HG03378 (cell line): ENCODE measurements around the gene PSMF1.

Experiments
- ATAC-seq: cut with Tn5 transposase; IDR thresholded peaks from one replicate; pipeline ENCODE4 v1.9.1; 2021; ENCODE audit warnings: mild to moderate bottlenecking, moderate library complexity; ENCODE audit not compliant: unreplicated experiment

The PSMF1 gene

GRCh38 chr20:1118336-1119127 lies at the start of gene PSMF1:
TSS of gene PSMF1 (plus strand) at chr20:1118602. CDS start at chr20:1118774, 172 bp downstream.
- peak; percentile 93 for ATAC-seq

GRCh38 chr20:1072258-1072657 lies 46.1 kb upstream of the PSMF1 start:
- no peak for ATAC-seq

GRCh38 chr20:1075616-1076015 lies 42.8 kb upstream of the PSMF1 start:
- ATAC-seq = no peak

- no peak for ATAC-seq
Measured at GRCh38 chr20:1081891-1082290, 36.5 kb upstream of the PSMF1 start.

- no peak for ATAC-seq
Measured at GRCh38 chr20:1083431-1084080, 34.8 kb upstream of the PSMF1 start.

- no peak for ATAC-seq
Measured at GRCh38 chr20:1085492-1086276, 32.7 kb upstream of the PSMF1 start.

GRCh38 chr20:1086277-1087213 lies 31.9 kb upstream of the PSMF1 start:
- no peak for ATAC-seq

GRCh38 chr20:1087311-1087905 lies 31.0 kb upstream of the PSMF1 start:
- no peak for ATAC-seq

- no peak for ATAC-seq
Measured at GRCh38 chr20:1094751-1095150, 23.7 kb upstream of the PSMF1 start.

GRCh38 chr20:1101533-1101932 lies 16.9 kb upstream of the PSMF1 start:
- no peak for ATAC-seq

GRCh38 chr20:1102016-1102415 lies 16.4 kb upstream of the PSMF1 start:
- no peak for ATAC-seq

- ATAC-seq = no peak
Measured at GRCh38 chr20:1103751-1104150, 14.7 kb upstream of the PSMF1 start.

GRCh38 chr20:1105599-1106194 lies 12.7 kb upstream of the PSMF1 start:
- no peak for ATAC-seq

GRCh38 chr20:1107176-1107575 lies 11.2 kb upstream of the PSMF1 start:
- ATAC-seq = no peak

GRCh38 chr20:1108437-1108920 lies 9.9 kb upstream of the PSMF1 start:
- no peak for ATAC-seq

- no peak for ATAC-seq
Measured at GRCh38 chr20:1112908-1113307, 5.5 kb upstream of the PSMF1 start.

- no peak for ATAC-seq
Measured at GRCh38 chr20:1118004-1118335, 432 bp upstream of the PSMF1 start.

GRCh38 chr20:1119128-1119505 lies 715 bp downstream of the PSMF1 start:
- no peak for ATAC-seq

GRCh38 chr20:1119524-1119923 lies 1.1 kb downstream of the PSMF1 start:
- no peak for ATAC-seq

- no peak for ATAC-seq
Measured at GRCh38 chr20:1121429-1121828, 3.0 kb downstream of the PSMF1 start.
